NCI-H2081 (cell line): ENCODE data around the gene SERAC1.

Experiments
- DNase-seq, 2 experiments: peaks; one replicate each; lab custom pipeline; 2025; lab: John Stamatoyannopoulos, UW

The SERAC1 gene

DNA sequence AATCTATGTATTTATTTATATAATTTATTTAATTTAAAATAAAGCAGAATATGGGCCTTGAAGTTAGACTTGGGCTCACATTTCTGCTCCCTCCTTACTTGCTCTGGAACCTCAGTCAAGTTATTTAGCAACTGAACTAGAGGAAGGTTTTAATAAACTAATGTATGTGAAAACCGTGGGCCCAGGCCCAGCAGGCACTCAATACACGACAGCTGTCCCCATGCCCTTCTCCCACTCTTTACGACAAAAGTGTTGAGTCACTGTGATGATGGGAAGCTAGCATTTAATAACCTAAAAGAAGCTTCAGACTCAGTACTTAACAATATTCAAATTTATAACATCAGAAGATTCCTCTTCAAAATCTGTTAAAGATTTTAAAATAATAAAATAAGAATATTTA is 46.7 kb downstream of the SERAC1 start:
- no peak for DNase-seq

DNA sequence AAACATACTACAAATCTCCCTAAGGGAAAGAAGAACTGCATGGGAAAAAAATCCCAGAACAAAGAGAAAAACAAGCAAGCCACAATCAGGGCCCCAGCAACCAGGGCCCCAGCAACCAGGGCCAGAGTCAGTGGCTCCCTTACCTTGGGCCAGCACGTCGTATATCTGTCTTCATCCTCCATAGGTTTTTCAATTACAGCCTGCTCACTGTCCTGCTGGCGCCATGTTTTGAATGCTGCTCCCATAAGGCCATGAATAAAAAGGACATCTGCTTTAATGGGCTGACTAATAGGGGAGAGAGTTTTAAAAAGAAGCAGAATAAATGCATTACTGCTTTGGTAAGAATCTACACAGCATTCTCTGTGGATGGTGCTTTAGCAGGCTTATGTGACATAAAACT is 49.2 kb downstream of the SERAC1 start:
- DNase-seq = no peak

- DNase-seq = no peak
Measured at GRCh38 chr6:158115508-158115907, 52.6 kb downstream of the SERAC1 start.

- DNase-seq = no peak
Measured at GRCh38 chr6:158115102-158115501, 53.0 kb downstream of the SERAC1 start.

DNA sequence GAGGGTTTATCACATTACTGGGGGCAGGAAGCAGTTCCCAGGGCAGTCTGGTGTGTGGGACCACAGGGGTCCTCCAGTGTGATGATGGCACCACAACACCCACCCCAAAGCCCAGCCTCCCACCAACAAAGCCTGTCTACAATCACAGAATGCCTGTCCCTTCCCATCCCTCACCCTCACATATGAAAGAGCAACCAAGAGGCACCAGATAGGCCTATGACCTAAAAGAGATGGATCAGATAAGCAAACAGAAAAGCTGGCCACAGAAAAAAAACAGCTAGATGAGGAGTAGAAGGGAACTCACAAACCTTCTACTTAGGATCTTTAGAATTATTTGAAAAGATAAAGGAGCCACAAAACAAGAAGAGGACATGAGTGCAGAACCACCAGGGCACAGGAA is 54.3 kb downstream of the SERAC1 start:
- DNase-seq = no peak

DNA sequence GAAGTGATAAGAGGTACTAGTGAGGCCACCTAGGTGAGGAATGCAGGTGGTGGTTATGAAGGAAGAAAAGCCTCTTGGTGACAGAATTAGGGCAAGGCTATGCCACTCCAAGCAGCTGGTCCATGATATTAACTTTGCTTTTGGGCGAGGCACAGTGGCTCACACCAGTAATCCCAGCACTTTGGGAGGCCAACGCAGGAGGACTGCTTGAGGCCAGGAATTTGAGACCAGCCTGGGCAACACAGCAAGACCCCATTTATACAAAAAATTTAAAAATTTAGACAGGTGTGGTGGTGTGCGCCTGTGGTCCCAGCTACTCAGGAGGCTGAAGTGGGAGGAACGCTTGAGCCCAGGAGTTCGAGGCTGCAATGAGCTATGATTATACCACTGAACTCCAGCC is 56.1 kb downstream of the SERAC1 start:
- no peak for DNase-seq

GRCh38 chr6:158110986-158111385 is 57.1 kb downstream of the SERAC1 start:
- no peak for DNase-seq

- no peak for DNase-seq
Measured at GRCh38 chr6:158109748-158110147, 58.3 kb downstream of the SERAC1 start.

DNA sequence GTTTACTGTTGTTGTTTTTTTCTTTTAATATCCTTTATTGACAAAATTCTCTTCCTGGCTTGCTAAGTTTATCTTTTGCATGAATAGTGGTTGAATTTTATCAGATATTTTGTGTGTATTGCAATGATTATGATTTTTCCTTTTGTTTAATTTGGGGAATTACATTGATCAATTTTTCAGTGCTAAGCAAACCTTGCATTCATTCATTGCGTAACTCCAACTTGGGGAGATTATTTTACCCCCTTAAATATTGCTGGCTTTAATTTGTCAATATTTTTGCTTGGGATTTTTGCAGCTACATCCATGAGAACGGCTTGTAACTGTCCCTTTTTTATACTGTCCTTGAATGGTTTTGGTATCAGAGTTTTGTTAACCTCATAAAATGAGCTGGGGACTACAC is 63.4 kb downstream of the SERAC1 start:
- DNase-seq = no peak

DNA sequence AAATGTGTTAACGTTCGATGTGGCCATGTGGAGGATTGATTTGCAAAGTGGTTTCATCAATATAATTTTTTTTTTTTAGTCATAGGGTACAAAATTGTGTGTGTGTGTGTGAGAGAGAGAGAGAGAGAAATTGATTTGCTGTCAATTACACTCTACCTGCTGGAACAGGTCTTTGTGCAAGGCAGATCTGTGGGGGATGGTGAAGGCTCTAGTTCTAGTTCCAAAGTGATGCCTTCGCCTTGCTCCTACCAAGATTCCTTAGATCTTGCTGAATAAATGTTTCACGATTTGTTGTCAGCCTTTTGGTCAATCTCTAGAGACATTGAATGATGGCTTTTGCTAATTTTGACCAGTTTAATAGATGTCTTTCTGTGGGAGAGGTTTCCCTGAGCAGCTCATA is 64.8 kb downstream of the SERAC1 start:
- no peak for DNase-seq

GRCh38 chr6:158095671-158096070 is 72.4 kb downstream of the SERAC1 start:
- DNase-seq = no peak

- DNase-seq = no peak
Measured at GRCh38 chr6:158095031-158095430, 73.0 kb downstream of the SERAC1 start.

- no peak for DNase-seq
Measured at GRCh38 chr6:158092806-158093205, 75.3 kb downstream of the SERAC1 start.

- DNase-seq = no peak
Measured at GRCh38 chr6:158087224-158087867, 80.7 kb downstream of the SERAC1 start.

GRCh38 chr6:158086504-158087223 is 81.4 kb downstream of the SERAC1 start:
- DNase-seq = no peak

- no peak for DNase-seq
Measured at GRCh38 chr6:158086054-158086503, 82.0 kb downstream of the SERAC1 start.

- DNase-seq = no peak
Measured at GRCh38 chr6:158085261-158086053, 82.6 kb downstream of the SERAC1 start.

GRCh38 chr6:158083455-158084325 is 84.4 kb downstream of the SERAC1 start:
- no peak for DNase-seq

- no peak for DNase-seq
Measured at GRCh38 chr6:158081657-158081935, 86.5 kb downstream of the SERAC1 start.

GRCh38 chr6:158080849-158081656 is 87.0 kb downstream of the SERAC1 start:
- DNase-seq = no peak

- no peak for DNase-seq
Measured at GRCh38 chr6:158078320-158078719, 89.7 kb downstream of the SERAC1 start.
